WTC11 (cell line): ENCODE measurements around the gene NUB1.

Experiments
- ATF1 ChIP-seq: sonication (generic); formaldehyde crosslinking; IDR thresholded peaks from 2 replicates; pipeline ENCODE4 v1.8.1; 2023; ENCODE audit warnings: mild to moderate bottlenecking, moderate library complexity, missing genetic modification reagents
- CREB1 ChIP-seq: sonication (generic); formaldehyde crosslinking; IDR thresholded peaks from 2 replicates; pipeline ENCODE4 v1.8.0; 2023; ENCODE audit warnings: mild to moderate bottlenecking, missing genetic modification reagents
- CTCF ChIP-seq: fragments of 200-600 bp; IDR thresholded peaks from 2 replicates; pipeline ENCODE4 v1.8.0; 2022; ENCODE audit warnings: antibody characterized with exemption
- E2F1 ChIP-seq: sonication (generic); formaldehyde crosslinking; IDR thresholded peaks from 2 replicates; pipeline ENCODE4 v1.8.0; 2022; ENCODE audit warnings: mild to moderate bottlenecking, missing genetic modification reagents
- ESRRA ChIP-seq: sonication (generic); formaldehyde crosslinking; IDR thresholded peaks from 2 replicates; pipeline ENCODE4 v1.8.1; 2022; ENCODE audit warnings: mild to moderate bottlenecking, missing genetic modification reagents, borderline replicate concordance
- GTF2I ChIP-seq: fragments of 250-450 bp; sonication (Bioruptor Pico); conservative IDR thresholded peaks from 2 replicates; pipeline ENCODE4 v1.4.0; 2021; ENCODE audit warnings: mild to moderate bottlenecking
- RELA ChIP-seq: sonication (generic); formaldehyde crosslinking; IDR thresholded peaks from 2 replicates; pipeline ENCODE4 v1.8.1; 2022; ENCODE audit warnings: missing genetic modification reagents, mild to moderate bottlenecking, borderline replicate concordance
- TEAD4 ChIP-seq: sonication (generic); formaldehyde crosslinking; IDR thresholded peaks from 2 replicates; pipeline ENCODE4 v1.8.0; 2022; ENCODE audit warnings: mild to moderate bottlenecking, missing genetic modification reagents
- USF1 ChIP-seq: sonication (generic); formaldehyde crosslinking; IDR thresholded peaks from 2 replicates; pipeline ENCODE4 v1.8.0; 2022; ENCODE audit warnings: mild to moderate bottlenecking, missing genetic modification reagents
- ZBTB21 ChIP-seq: sonication (generic); formaldehyde crosslinking; IDR thresholded peaks from 2 replicates; pipeline ENCODE4 v1.8.1; 2023; ENCODE audit warnings: mild to moderate bottlenecking, missing genetic modification reagents, borderline replicate concordance
- ZNF121 ChIP-seq: sonication (generic); formaldehyde crosslinking; IDR thresholded peaks from 2 replicates; pipeline ENCODE4 v1.8.0; 2023; ENCODE audit warnings: missing genetic modification reagents

- no peak for TF ChIP-seq RELA (CRISPR knock-in tag)
- TF ChIP-seq CTCF: no peak
- TF ChIP-seq ESRRA (CRISPR knock-in tag): no peak
- no peak for TF ChIP-seq GTF2I
- no peak for TF ChIP-seq CREB1 (CRISPR knock-in tag)
- TF ChIP-seq ATF1: no peak
- TF ChIP-seq USF1 (CRISPR knock-in tag): no peak
- TF ChIP-seq E2F1: no peak
- TF ChIP-seq ZNF121 (CRISPR knock-in tag): no peak
- TF ChIP-seq ZBTB21 (CRISPR knock-in tag): no peak
- TF ChIP-seq TEAD4: no peak
These were observed 57.6 kb downstream of the NUB1 start for GRCh38 chr7:151399305-151399601.
